Glomerular visceral epithelial cell (primary cell): ENCODE measurements around the gene ACAN.

Experiments
- DNase-seq: peaks from one replicate; pipeline ENCODE4 v3.0.0-alpha.2; 2016; ENCODE audit errors: extremely low spot score

The ACAN gene

GRCh38 chr15:88803241-88803919 lies at the start of gene ACAN:
TSS of gene ACAN (plus strand) at chr15:88803436. CDS start at chr15:88836207, 32,771 bp downstream.
- no peak for DNase-seq

- no peak for DNase-seq
Observed at GRCh38 chr15:88756521-88756920, 46.7 kb upstream of the ACAN start.

GRCh38 chr15:88756921-88757320 lies 46.3 kb upstream of the ACAN start:
- DNase-seq: no peak

- no peak for DNase-seq
Observed at GRCh38 chr15:88759872-88760271, 43.4 kb upstream of the ACAN start.

- DNase-seq: no peak
Observed at GRCh38 chr15:88764448-88764847, 38.8 kb upstream of the ACAN start.

- no peak for DNase-seq
Observed at GRCh38 chr15:88765212-88765611, 38.0 kb upstream of the ACAN start.

- no peak for DNase-seq
Observed at GRCh38 chr15:88769161-88769971, 33.9 kb upstream of the ACAN start.

GRCh38 chr15:88775776-88776175 lies 27.5 kb upstream of the ACAN start:
- DNase-seq: no peak

GRCh38 chr15:88776646-88777045 lies 26.6 kb upstream of the ACAN start:
- no peak for DNase-seq

- no peak for DNase-seq
Observed at GRCh38 chr15:88779944-88780343, 23.3 kb upstream of the ACAN start.

- DNase-seq: no peak
Observed at GRCh38 chr15:88782465-88782864, 20.8 kb upstream of the ACAN start.

GRCh38 chr15:88785217-88785616 lies 18.0 kb upstream of the ACAN start:
- no peak for DNase-seq

GRCh38 chr15:88788036-88788435 lies 15.2 kb upstream of the ACAN start:
- DNase-seq: no peak

- DNase-seq: no peak
Observed at GRCh38 chr15:88788816-88789215, 14.4 kb upstream of the ACAN start.

GRCh38 chr15:88790486-88790885 lies 12.8 kb upstream of the ACAN start:
- DNase-seq: no peak

- DNase-seq: no peak
Observed at GRCh38 chr15:88791637-88792036, 11.6 kb upstream of the ACAN start.

- no peak for DNase-seq
Observed at GRCh38 chr15:88792342-88793282, 10.6 kb upstream of the ACAN start.

- DNase-seq: no peak
Observed at GRCh38 chr15:88794001-88794400, 9.2 kb upstream of the ACAN start.

GRCh38 chr15:88797663-88798339 lies 5.4 kb upstream of the ACAN start:
- DNase-seq: no peak

GRCh38 chr15:88799341-88799740 lies 3.9 kb upstream of the ACAN start:
- no peak for DNase-seq

GRCh38 chr15:88800026-88800425 lies 3.2 kb upstream of the ACAN start:
- peak; percentile 38 for DNase-seq

GRCh38 chr15:88800738-88801137 lies 2.5 kb upstream of the ACAN start:
- no peak for DNase-seq
